ENCODE measurements around the gene IFTAP.

IFTAP gene

GRCh38 chr11:36567694-36568093 lies 26.6 kb upstream of the IFTAP start, which contains the start of gene RAG1:
TSS of gene RAG1 (plus strand) at chr11:36568007. CDS start at chr11:36573305, 5,298 bp downstream.
- DNase-seq (ENCODE audit: insufficient read length, low spot score) (no peak), FAIRE-seq (no peak)
- TF ChIP-seq POU2F2 (IDR thresholded peaks at IDR 0.05; ENCODE audit: low read depth, low read length) (no peak), PAX5 (IDR thresholded peaks at IDR 0.05; ENCODE audit: insufficient read depth, low read length, severe bottlenecking) (no peak), TAF1 (IDR thresholded peaks at IDR 0.05; ENCODE audit: low read depth, low read length) (no peak), POLR2AphosphoS5 (IDR thresholded peaks at IDR 0.05; ENCODE audit: low read depth, low read length) (no peak), SPI1 (IDR thresholded peaks at IDR 0.05; ENCODE audit: low read depth, low read length) (no peak), POLR2A (IDR thresholded peaks at IDR 0.05; ENCODE audit: low read depth, low read length) (no peak)

GRCh38 chr11:36569095-36569494 lies 25.2 kb upstream of the IFTAP start:
- TF ChIP-seq PAX5 (IDR thresholded peaks at IDR 0.05; ENCODE audit: insufficient read depth, low read length, severe bottlenecking) (no peak), SPI1 (IDR thresholded peaks at IDR 0.05; ENCODE audit: low read depth, low read length) (no peak), TAF1 (IDR thresholded peaks at IDR 0.05; ENCODE audit: low read depth, low read length) (no peak), POLR2A (IDR thresholded peaks at IDR 0.05; ENCODE audit: low read depth, low read length) (no peak), POU2F2 (IDR thresholded peaks at IDR 0.05; ENCODE audit: low read depth, low read length) (no peak)
- DNase-seq (ENCODE audit: insufficient read length, low spot score) (no peak), FAIRE-seq (no peak)

DNA sequence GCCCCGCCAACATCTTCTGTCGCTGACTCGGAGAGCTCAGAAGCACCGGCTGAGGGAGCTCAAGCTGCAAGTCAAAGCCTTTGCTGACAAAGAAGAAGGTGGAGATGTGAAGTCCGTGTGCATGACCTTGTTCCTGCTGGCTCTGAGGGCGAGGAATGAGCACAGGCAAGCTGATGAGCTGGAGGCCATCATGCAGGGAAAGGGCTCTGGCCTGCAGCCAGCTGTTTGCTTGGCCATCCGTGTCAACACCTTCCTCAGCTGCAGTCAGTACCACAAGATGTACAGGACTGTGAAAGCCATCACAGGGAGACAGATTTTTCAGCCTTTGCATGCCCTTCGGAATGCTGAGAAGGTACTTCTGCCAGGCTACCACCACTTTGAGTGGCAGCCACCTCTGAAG lies 19.8 kb upstream of the IFTAP start:
- TF ChIP-seq SPI1 (IDR thresholded peaks at IDR 0.05; ENCODE audit: low read depth, low read length) = no peak
- TF ChIP-seq PAX5 (IDR thresholded peaks at IDR 0.05; ENCODE audit: insufficient read depth, low read length, severe bottlenecking) = no peak
- no peak for TF ChIP-seq POLR2AphosphoS5 (IDR thresholded peaks at IDR 0.05; ENCODE audit: low read depth, low read length)
- no peak for TF ChIP-seq POU2F2 (IDR thresholded peaks at IDR 0.05; ENCODE audit: low read depth, low read length)
- no peak for TF ChIP-seq POLR2A (IDR thresholded peaks at IDR 0.05; ENCODE audit: low read depth, low read length)
- TF ChIP-seq TAF1 (IDR thresholded peaks at IDR 0.05; ENCODE audit: low read depth, low read length) = no peak
- FAIRE-seq (no peak), DNase-seq (ENCODE audit: insufficient read length, low spot score) (no peak)

- DNase-seq (ENCODE audit: insufficient read length, low spot score) (no peak), FAIRE-seq (no peak)
These were observed 16.9 kb upstream of the IFTAP start for GRCh38 chr11:36577373-36577772.

DNA sequence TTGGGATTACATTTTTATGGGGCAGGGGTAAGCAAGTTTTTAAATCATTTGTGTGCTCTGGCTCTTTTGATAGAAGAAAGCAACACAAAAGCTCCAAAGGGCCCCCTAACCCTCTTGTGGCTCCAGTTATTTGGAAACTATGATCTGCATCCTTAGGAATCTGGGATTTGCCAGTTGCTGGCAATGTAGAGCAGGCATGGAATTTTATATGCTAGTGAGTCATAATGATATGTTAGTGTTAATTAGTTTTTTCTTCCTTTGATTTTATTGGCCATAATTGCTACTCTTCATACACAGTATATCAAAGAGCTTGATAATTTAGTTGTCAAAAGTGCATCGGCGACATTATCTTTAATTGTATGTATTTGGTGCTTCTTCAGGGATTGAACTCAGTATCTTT lies 16.4 kb upstream of the IFTAP start:
- TF ChIP-seq TAF1 (IDR thresholded peaks at IDR 0.05; ENCODE audit: low read depth, low read length) (no peak), SPI1 (IDR thresholded peaks at IDR 0.05; ENCODE audit: low read depth, low read length) (no peak), POU2F2 (IDR thresholded peaks at IDR 0.05; ENCODE audit: low read depth, low read length) (no peak), POLR2A (IDR thresholded peaks at IDR 0.05; ENCODE audit: low read depth, low read length) (no peak), PAX5 (IDR thresholded peaks at IDR 0.05; ENCODE audit: insufficient read depth, low read length, severe bottlenecking) (no peak), POLR2AphosphoS5 (IDR thresholded peaks at IDR 0.05; ENCODE audit: low read depth, low read length) (no peak)
- DNase-seq (ENCODE audit: insufficient read length, low spot score) (no peak), FAIRE-seq (no peak)

More at GRCh38 chr11:36577373-36577772, 16.9 kb upstream of the IFTAP start:
- no peak for TF ChIP-seq SPI1 (IDR thresholded peaks at IDR 0.05; ENCODE audit: low read depth, low read length)
- no peak for TF ChIP-seq POU2F2 (IDR thresholded peaks at IDR 0.05; ENCODE audit: low read depth, low read length)
- TF ChIP-seq TAF1 (IDR thresholded peaks at IDR 0.05; ENCODE audit: low read depth, low read length) = no peak
- TF ChIP-seq POLR2AphosphoS5 (IDR thresholded peaks at IDR 0.05; ENCODE audit: low read depth, low read length) = no peak
- no peak for TF ChIP-seq POLR2A (IDR thresholded peaks at IDR 0.05; ENCODE audit: low read depth, low read length)
- no peak for TF ChIP-seq PAX5 (IDR thresholded peaks at IDR 0.05; ENCODE audit: insufficient read depth, low read length, severe bottlenecking)

- DNase-seq (ENCODE audit: insufficient read length, low spot score) (no peak), FAIRE-seq (no peak)
- no peak for TF ChIP-seq SPI1 (IDR thresholded peaks at IDR 0.05; ENCODE audit: low read depth, low read length)
- no peak for TF ChIP-seq PAX5 (IDR thresholded peaks at IDR 0.05; ENCODE audit: insufficient read depth, low read length, severe bottlenecking)
- no peak for TF ChIP-seq TAF1 (IDR thresholded peaks at IDR 0.05; ENCODE audit: low read depth, low read length)
- TF ChIP-seq POLR2A (IDR thresholded peaks at IDR 0.05; ENCODE audit: low read depth, low read length) = no peak
- no peak for TF ChIP-seq POU2F2 (IDR thresholded peaks at IDR 0.05; ENCODE audit: low read depth, low read length)
- TF ChIP-seq POLR2AphosphoS5 (IDR thresholded peaks at IDR 0.05; ENCODE audit: low read depth, low read length) = no peak
These were observed 15.8 kb upstream of the IFTAP start for GRCh38 chr11:36578458-36578857.

- FAIRE-seq (no peak), DNase-seq (ENCODE audit: insufficient read length, low spot score) (no peak)
- TF ChIP-seq PAX5 (IDR thresholded peaks at IDR 0.05; ENCODE audit: insufficient read depth, low read length, severe bottlenecking) (no peak), POLR2A (IDR thresholded peaks at IDR 0.05; ENCODE audit: low read depth, low read length) (no peak), TAF1 (IDR thresholded peaks at IDR 0.05; ENCODE audit: low read depth, low read length) (no peak), SPI1 (IDR thresholded peaks at IDR 0.05; ENCODE audit: low read depth, low read length) (no peak), POLR2AphosphoS5 (IDR thresholded peaks at IDR 0.05; ENCODE audit: low read depth, low read length) (no peak)
These were observed 12.8 kb upstream of the IFTAP start for GRCh38 chr11:36581536-36581935.

DNA sequence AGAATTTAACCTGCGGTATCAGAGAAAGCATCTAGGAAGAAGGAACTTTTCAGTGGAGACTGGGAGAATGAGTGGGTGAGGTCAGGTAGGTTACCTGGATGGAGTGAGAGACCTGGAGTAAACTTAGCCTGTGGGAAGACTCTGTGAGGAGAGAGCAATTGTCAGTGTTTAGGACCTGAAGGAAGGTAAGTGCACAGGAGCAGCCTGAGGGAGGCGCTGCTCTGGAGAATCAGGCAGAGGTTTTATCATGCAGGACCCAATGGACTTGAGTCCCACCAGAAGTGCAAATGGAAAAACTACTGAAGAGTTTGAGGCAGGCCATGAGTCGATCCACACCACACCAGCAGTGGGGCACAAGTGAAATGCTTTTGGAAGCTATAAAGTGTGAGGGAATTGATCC lies 10.6 kb upstream of the IFTAP start:
- TF ChIP-seq TAF1 (IDR thresholded peaks at IDR 0.05; ENCODE audit: low read depth, low read length) (no peak), POLR2AphosphoS5 (IDR thresholded peaks at IDR 0.05; ENCODE audit: low read depth, low read length) (no peak), POLR2A (IDR thresholded peaks at IDR 0.05; ENCODE audit: low read depth, low read length) (no peak), POU2F2 (IDR thresholded peaks at IDR 0.05; ENCODE audit: low read depth, low read length) (no peak), SPI1 (IDR thresholded peaks at IDR 0.05; ENCODE audit: low read depth, low read length) (no peak), PAX5 (IDR thresholded peaks at IDR 0.05; ENCODE audit: insufficient read depth, low read length, severe bottlenecking) (no peak)
- no peak for FAIRE-seq
- DNase-seq (ENCODE audit: insufficient read length, low spot score) = no peak

GRCh38 chr11:36586543-36586942 lies 7.8 kb upstream of the IFTAP start:
- DNase-seq (ENCODE audit: insufficient read length, low spot score) (no peak), FAIRE-seq (no peak)
- 0 out of 2 replicates have a peak, but pooled peaks have one; percentile 20 for TF ChIP-seq SPI1 (IDR thresholded peaks at IDR 0.05; ENCODE audit: low read depth, low read length)
- no peak for TF ChIP-seq POU2F2 (IDR thresholded peaks at IDR 0.05; ENCODE audit: low read depth, low read length)

DNA sequence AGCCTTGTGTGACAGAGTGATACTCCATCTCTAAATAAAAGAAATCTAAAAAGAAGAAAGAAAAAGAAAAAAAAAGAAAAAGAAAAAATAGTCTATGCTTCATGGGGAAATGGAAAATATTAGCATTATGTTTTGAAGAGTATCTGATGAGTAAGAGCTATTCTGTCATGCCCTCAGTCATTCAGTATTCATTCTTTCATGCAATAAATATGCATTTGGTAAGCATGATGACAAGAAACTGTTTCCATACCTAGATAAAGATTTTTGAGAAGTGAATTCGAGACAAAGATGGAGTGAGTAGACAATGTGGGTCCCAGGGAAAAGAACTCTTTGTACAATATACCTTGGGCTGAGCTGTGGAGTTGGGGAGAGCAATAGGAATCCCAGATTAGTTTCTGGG lies 6.2 kb upstream of the IFTAP start:
- no peak for FAIRE-seq
- DNase-seq (ENCODE audit: insufficient read length, low spot score) = no peak
- TF ChIP-seq POLR2A (IDR thresholded peaks at IDR 0.05; ENCODE audit: low read depth, low read length) (no peak), TAF1 (IDR thresholded peaks at IDR 0.05; ENCODE audit: low read depth, low read length) (no peak), PAX5 (IDR thresholded peaks at IDR 0.05; ENCODE audit: insufficient read depth, low read length, severe bottlenecking) (no peak), POU2F2 (IDR thresholded peaks at IDR 0.05; ENCODE audit: low read depth, low read length) (no peak), SPI1 (IDR thresholded peaks at IDR 0.05; ENCODE audit: low read depth, low read length) (no peak), POLR2AphosphoS5 (IDR thresholded peaks at IDR 0.05; ENCODE audit: low read depth, low read length) (no peak)

All from GM12891 (cell line).